WTC11 (cell line): Measurements from ENCODE around the gene OBSCN.

Source experiments
- FOXK1 ChIP-seq: sonication (generic); formaldehyde crosslinking; IDR thresholded peaks from 2 replicates; pipeline ENCODE4 v1.8.0; 2022; ENCODE audit warnings: mild to moderate bottlenecking, moderate library complexity, missing genetic modification reagents
- FOXP1 ChIP-seq: sonication (generic); formaldehyde crosslinking; IDR thresholded peaks from 2 replicates; pipeline ENCODE4 v1.8.0; 2022; ENCODE audit warnings: missing genetic modification reagents, mild to moderate bottlenecking, moderate library complexity, borderline replicate concordance
- JUN ChIP-seq: sonication (generic); formaldehyde crosslinking; IDR thresholded peaks from 2 replicates; pipeline ENCODE4 v1.8.0; 2023; ENCODE audit warnings: mild to moderate bottlenecking, missing genetic modification reagents
- MYBL2 ChIP-seq: sonication (generic); formaldehyde crosslinking; IDR thresholded peaks from 2 replicates; pipeline ENCODE4 v1.8.1; 2023; ENCODE audit warnings: mild to moderate bottlenecking, moderate library complexity, missing genetic modification reagents
- NFE2L1 ChIP-seq: sonication (generic); formaldehyde crosslinking; IDR thresholded peaks from 2 replicates; pipeline ENCODE4 v1.8.1; 2023; ENCODE audit warnings: missing genetic modification reagents
- NR2C2 ChIP-seq: sonication (generic); formaldehyde crosslinking; IDR thresholded peaks from 2 replicates; pipeline ENCODE4 v1.8.0; 2022; ENCODE audit warnings: mild to moderate bottlenecking, missing genetic modification reagents
- ZNF121 ChIP-seq: sonication (generic); formaldehyde crosslinking; IDR thresholded peaks from 2 replicates; pipeline ENCODE4 v1.8.0; 2023; ENCODE audit warnings: missing genetic modification reagents
- ZNF232 ChIP-seq: sonication (generic); formaldehyde crosslinking; IDR thresholded peaks from 2 replicates; pipeline ENCODE4 v1.8.0; 2022; ENCODE audit warnings: mild to moderate bottlenecking, missing genetic modification reagents
- TF ChIP-seq, protein P1 (sequence below): fragments of 200-600 bp; IDR thresholded peaks from 2 replicates; pipeline ENCODE4 v1.8.0; 2022; ENCODE audit warnings: antibody characterized with exemption
- TF ChIP-seq, protein P2 (sequence below): sonication (generic); formaldehyde crosslinking; IDR thresholded peaks from 2 replicates; pipeline ENCODE4 v1.8.0; 2022; ENCODE audit warnings: mild to moderate bottlenecking, missing genetic modification reagents
- TF ChIP-seq, protein P3 (sequence below): sonication (generic); formaldehyde crosslinking; IDR thresholded peaks from 2 replicates; pipeline ENCODE4 v1.8.1; 2023; ENCODE audit warnings: mild to moderate bottlenecking, missing genetic modification reagents, borderline replicate concordance
- TF ChIP-seq, protein P4 (sequence below): sonication (generic); formaldehyde crosslinking; IDR thresholded peaks from 2 replicates; pipeline ENCODE4 v1.8.0; 2022; ENCODE audit warnings: missing genetic modification reagents
- TF ChIP-seq, protein P5 (sequence below): sonication (generic); formaldehyde crosslinking; IDR thresholded peaks from 2 replicates; pipeline ENCODE4 v1.8.1; 2023; ENCODE audit warnings: mild to moderate bottlenecking, missing genetic modification reagents

DNA sequence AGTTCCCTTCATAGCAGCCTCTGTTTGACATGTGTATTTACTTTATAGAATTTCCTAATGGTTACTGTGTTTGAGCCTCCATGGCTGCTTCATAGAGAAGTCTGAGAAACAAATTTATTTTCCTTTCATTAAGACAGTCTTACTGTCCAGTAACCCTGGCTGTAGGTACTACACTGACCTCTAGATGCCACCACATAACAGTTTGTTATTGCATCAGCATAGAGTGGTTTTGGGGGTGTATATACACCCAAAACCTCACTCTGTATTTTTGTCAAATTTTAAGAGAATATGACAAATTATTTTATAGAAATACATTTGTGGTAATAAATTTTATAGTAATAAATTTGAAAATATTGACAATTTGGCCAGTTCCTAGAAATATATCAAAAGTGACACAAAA lies 57.3 kb downstream of the OBSCN start:
- TF ChIP-seq MYBL2 (CRISPR knock-in tag) (no peak), NFE2L1 (CRISPR knock-in tag) (no peak), FOXP1 (no peak), NR2C2 (CRISPR knock-in tag) (no peak), ZNF232 (CRISPR knock-in tag) (no peak), FOXK1 (CRISPR knock-in tag) (no peak), ZNF121 (CRISPR knock-in tag) (no peak), JUN (CRISPR knock-in tag) (no peak)
- TF ChIP-seq, protein P1, sequence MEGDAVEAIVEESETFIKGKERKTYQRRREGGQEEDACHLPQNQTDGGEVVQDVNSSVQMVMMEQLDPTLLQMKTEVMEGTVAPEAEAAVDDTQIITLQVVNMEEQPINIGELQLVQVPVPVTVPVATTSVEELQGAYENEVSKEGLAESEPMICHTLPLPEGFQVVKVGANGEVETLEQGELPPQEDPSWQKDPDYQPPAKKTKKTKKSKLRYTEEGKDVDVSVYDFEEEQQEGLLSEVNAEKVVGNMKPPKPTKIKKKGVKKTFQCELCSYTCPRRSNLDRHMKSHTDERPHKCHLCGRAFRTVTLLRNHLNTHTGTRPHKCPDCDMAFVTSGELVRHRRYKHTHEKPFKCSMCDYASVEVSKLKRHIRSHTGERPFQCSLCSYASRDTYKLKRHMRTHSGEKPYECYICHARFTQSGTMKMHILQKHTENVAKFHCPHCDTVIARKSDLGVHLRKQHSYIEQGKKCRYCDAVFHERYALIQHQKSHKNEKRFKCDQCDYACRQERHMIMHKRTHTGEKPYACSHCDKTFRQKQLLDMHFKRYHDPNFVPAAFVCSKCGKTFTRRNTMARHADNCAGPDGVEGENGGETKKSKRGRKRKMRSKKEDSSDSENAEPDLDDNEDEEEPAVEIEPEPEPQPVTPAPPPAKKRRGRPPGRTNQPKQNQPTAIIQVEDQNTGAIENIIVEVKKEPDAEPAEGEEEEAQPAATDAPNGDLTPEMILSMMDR = no peak
- TF ChIP-seq, protein P2, sequence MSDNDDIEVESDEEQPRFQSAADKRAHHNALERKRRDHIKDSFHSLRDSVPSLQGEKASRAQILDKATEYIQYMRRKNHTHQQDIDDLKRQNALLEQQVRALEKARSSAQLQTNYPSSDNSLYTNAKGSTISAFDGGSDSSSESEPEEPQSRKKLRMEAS (CRISPR knock-in tag) = no peak
- TF ChIP-seq, protein P3, sequence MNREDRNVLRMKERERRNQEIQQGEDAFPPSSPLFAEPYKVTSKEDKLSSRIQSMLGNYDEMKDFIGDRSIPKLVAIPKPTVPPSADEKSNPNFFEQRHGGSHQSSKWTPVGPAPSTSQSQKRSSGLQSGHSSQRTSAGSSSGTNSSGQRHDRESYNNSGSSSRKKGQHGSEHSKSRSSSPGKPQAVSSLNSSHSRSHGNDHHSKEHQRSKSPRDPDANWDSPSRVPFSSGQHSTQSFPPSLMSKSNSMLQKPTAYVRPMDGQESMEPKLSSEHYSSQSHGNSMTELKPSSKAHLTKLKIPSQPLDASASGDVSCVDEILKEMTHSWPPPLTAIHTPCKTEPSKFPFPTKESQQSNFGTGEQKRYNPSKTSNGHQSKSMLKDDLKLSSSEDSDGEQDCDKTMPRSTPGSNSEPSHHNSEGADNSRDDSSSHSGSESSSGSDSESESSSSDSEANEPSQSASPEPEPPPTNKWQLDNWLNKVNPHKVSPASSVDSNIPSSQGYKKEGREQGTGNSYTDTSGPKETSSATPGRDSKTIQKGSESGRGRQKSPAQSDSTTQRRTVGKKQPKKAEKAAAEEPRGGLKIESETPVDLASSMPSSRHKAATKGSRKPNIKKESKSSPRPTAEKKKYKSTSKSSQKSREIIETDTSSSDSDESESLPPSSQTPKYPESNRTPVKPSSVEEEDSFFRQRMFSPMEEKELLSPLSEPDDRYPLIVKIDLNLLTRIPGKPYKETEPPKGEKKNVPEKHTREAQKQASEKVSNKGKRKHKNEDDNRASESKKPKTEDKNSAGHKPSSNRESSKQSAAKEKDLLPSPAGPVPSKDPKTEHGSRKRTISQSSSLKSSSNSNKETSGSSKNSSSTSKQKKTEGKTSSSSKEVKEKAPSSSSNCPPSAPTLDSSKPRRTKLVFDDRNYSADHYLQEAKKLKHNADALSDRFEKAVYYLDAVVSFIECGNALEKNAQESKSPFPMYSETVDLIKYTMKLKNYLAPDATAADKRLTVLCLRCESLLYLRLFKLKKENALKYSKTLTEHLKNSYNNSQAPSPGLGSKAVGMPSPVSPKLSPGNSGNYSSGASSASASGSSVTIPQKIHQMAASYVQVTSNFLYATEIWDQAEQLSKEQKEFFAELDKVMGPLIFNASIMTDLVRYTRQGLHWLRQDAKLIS (CRISPR knock-in tag) = no peak
- TF ChIP-seq, protein P4, sequence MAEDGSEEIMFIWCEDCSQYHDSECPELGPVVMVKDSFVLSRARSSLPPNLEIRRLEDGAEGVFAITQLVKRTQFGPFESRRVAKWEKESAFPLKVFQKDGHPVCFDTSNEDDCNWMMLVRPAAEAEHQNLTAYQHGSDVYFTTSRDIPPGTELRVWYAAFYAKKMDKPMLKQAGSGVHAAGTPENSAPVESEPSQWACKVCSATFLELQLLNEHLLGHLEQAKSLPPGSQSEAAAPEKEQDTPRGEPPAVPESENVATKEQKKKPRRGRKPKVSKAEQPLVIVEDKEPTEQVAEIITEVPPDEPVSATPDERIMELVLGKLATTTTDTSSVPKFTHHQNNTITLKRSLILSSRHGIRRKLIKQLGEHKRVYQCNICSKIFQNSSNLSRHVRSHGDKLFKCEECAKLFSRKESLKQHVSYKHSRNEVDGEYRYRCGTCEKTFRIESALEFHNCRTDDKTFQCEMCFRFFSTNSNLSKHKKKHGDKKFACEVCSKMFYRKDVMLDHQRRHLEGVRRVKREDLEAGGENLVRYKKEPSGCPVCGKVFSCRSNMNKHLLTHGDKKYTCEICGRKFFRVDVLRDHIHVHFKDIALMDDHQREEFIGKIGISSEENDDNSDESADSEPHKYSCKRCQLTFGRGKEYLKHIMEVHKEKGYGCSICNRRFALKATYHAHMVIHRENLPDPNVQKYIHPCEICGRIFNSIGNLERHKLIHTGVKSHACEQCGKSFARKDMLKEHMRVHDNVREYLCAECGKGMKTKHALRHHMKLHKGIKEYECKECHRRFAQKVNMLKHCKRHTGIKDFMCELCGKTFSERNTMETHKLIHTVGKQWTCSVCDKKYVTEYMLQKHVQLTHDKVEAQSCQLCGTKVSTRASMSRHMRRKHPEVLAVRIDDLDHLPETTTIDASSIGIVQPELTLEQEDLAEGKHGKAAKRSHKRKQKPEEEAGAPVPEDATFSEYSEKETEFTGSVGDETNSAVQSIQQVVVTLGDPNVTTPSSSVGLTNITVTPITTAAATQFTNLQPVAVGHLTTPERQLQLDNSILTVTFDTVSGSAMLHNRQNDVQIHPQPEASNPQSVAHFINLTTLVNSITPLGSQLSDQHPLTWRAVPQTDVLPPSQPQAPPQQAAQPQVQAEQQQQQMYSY = no peak
- TF ChIP-seq, protein P5, sequence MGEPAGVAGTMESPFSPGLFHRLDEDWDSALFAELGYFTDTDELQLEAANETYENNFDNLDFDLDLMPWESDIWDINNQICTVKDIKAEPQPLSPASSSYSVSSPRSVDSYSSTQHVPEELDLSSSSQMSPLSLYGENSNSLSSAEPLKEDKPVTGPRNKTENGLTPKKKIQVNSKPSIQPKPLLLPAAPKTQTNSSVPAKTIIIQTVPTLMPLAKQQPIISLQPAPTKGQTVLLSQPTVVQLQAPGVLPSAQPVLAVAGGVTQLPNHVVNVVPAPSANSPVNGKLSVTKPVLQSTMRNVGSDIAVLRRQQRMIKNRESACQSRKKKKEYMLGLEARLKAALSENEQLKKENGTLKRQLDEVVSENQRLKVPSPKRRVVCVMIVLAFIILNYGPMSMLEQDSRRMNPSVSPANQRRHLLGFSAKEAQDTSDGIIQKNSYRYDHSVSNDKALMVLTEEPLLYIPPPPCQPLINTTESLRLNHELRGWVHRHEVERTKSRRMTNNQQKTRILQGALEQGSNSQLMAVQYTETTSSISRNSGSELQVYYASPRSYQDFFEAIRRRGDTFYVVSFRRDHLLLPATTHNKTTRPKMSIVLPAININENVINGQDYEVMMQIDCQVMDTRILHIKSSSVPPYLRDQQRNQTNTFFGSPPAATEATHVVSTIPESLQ (CRISPR knock-in tag) = no peak
